Adrenal gland (tissue), 12 donors: ENCODE results near the gene SUCLG2. TPM values are rescaled to one million over a fixed set of nuclear protein-coding genes. Genes with fewer than 3 reads are reported as not detected.

Experiments used
- DNase-seq, 7 donors: peaks; one replicate each; pipeline ENCODE4 v3.0.0-alpha.2; 2019 to 2020
- H3K27ac ChIP-seq, 5 donors: fragments of 200-600 bp; sonication (generic) in 4 of 5; 1 replicate in 3 of 5; 2 replicates in 2 of 5; pipeline versions ENCODE4 v1.5.1 to v1.8.0; 2016 to 2020; ENCODE audit warnings: mild to moderate bottlenecking in 1 of 5
- H3K27me3 ChIP-seq: fragments of 200-600 bp; 2 replicates; pipeline ENCODE4 v1.8.0; 2021
- H3K36me3 ChIP-seq, 2 donors: fragments of 200-600 bp; replicated peaks in 1 of 2; 1 replicate in 1 of 2; 2 replicates in 1 of 2; pipeline versions ENCODE4 v1.5.1 to v1.8.0; 2018 to 2022
- H3K4me1 ChIP-seq, 2 donors: fragments of 200-600 bp; replicated peaks in 1 of 2; 1 replicate in 1 of 2; 2 replicates in 1 of 2; pipeline versions ENCODE4 v1.5.1 to v1.8.0; 2018 to 2021
- H3K4me3 ChIP-seq, 4 donors: fragments of 200-600 bp; sonication (generic) in 3 of 4; one replicate each; pipeline ENCODE4 v1.5.1; 2016 to 2018
- H3K9me3 ChIP-seq, 3 donors: fragments of 200-600 bp; sonication (generic) in 1 of 3; replicated peaks in 1 of 3; 1 replicate in 2 of 3; 2 replicates in 1 of 3; pipeline versions ENCODE4 v1.5.1 to v1.8.0; 2016 to 2021
- CTCF ChIP-seq, 6 experiments: fragments of 450-650 bp in 4 of 6; fragments of 200-600 bp in 2 of 6; sonication (generic) in 1 of 6; IDR thresholded peaks; 1 replicate in 5 of 6; 2 replicates in 1 of 6; pipeline versions ENCODE4 v1.5.1 to v1.8.0; 2016 to 2021; ENCODE audit warnings: antibody characterized with exemption in 6 of 6, mild to moderate bottlenecking in 2 of 6, moderate library complexity in 1 of 6
- POLR2A ChIP-seq, 2 donors: fragments of 450-650 bp; IDR thresholded peaks; one replicate each; pipeline ENCODE4 v1.6.1; 2017; ENCODE audit warnings: antibody characterized with exemption in 2 of 2, mild to moderate bottlenecking in 2 of 2, moderate library complexity in 1 of 2
- WGBS, 4 donors: extraction: QIAGEN DNeasy Blood & Tissue Kit in 2 of 4; methylation state at CpG; one replicate each; pipeline versions ENCODE4 v1.1.5 to v1.1.7; 2013 to 2017; 5-methylcytosine and 5-hydroxymethylcytosine counted together
- intact Hi-C, 2 donors: fragments of 100-400 bp; cut with DNase I; formaldehyde crosslinking; loops; one replicate each; pipeline versions ENCODE4 v1.14.1 to v1.15.0; 2022 to 2023
- polyA plus RNA-seq, 3 donors: library from polyadenylated mRNA; stranded (reverse); fragments of 200-250 nt in 2 of 3; fragments of 350-450 nt in 1 of 3; fragmentation: Illumina TruSeq in 1 of 3; extraction: RNeasy Lipid Tissue Mini Kit (QIAGEN cat#74804) in 1 of 3; gene quantifications; one replicate each; pipeline ENCODE4 v1.2.3, GENCODE V29; 2013 to 2014
- total RNA-seq, 9 donors: library from RNA; depleted of rRNA in 4 of 9; stranded (reverse); fragments of >200 nt in 4 of 9; fragments of 120-200 nt in 1 of 9; fragmentation: NEBNext Ultra II Directional in 1 of 9; extraction: Animal tissue kit (Norgen Biotek cat#: 25700) in 1 of 9; gene quantifications; one replicate each; pipeline versions ENCODE4 v1.1.0 to v1.2.4, GENCODE V29; 2013 to 2023
- donor health status: healthy with polysubstance abuse.
- donor health status: Bipolar disorder and iron deficiency.
- donor health status: DM: yes; HTN: yes; CAD: no.
- donor health status: DM: no; HTN: no; CAD: no.
- donor health status: DM: no; HTN: no; CAD: no.
- donor health status: DM: yes; HTN: yes; CAD: no.

The SUCLG2 gene
- total and polyA plus RNA-seq, 12 donors = 24.4 to 115 (median 69.6) TPM

GRCh38 chr3:67692621-67693020, 38.2 kb upstream of the SUCLG2 start:
- Histone ChIP-seq H3K27me3 (no peaks in the 10 kb centered on the region), H3K9me3 (no peaks in the 10 kb centered on the region), H3K4me1 (no peaks in the 10 kb centered on the region), H3K4me3 (no peak overlapping the region), H3K27ac (no peak overlapping the region), H3K36me3 (no peaks in the 10 kb centered on the region)
- no peak for DNase-seq
- intact Hi-C loops = no loop called here
- WGBS, 4 donors = 67 to 72% (median 69%) methylated on average over 4 of the region's 4 CpGs
- no peak for TF ChIP-seq CTCF (IDR thresholded peaks at IDR 0.05)
- no peak for TF ChIP-seq POLR2A (IDR thresholded peaks at IDR 0.05)

GRCh38 chr3:67691926-67692325, 37.5 kb upstream of the SUCLG2 start:
- no peaks in the 10 kb centered on the region for H3K4me1 ChIP-seq

GRCh38 chr3:67691207-67691606, 36.8 kb upstream of the SUCLG2 start:
- no peak overlapping the region for H3K4me3 ChIP-seq
- no peak overlapping the region for H3K27ac ChIP-seq
- H3K4me1 ChIP-seq = no peaks in the 10 kb centered on the region
- no peak for DNase-seq
- WGBS, 4 donors = 90 to 95% (median 93%) methylated on average over 1 of the region's 1 CpG
- H3K27me3 ChIP-seq = no peaks in the 10 kb centered on the region
- no peaks in the 10 kb centered on the region for H3K36me3 ChIP-seq
- no peaks in the 10 kb centered on the region for H3K9me3 ChIP-seq
- TF ChIP-seq CTCF (IDR thresholded peaks at IDR 0.05) = no peak
- TF ChIP-seq POLR2A (IDR thresholded peaks at IDR 0.05) = no peak
- intact Hi-C loops = no loop called here

More at GRCh38 chr3:67691926-67692325, 37.5 kb upstream of the SUCLG2 start:
- Histone ChIP-seq H3K27ac (no peak overlapping the region), H3K27me3 (no peaks in the 10 kb centered on the region), H3K36me3 (no peaks in the 10 kb centered on the region), H3K9me3 (no peaks in the 10 kb centered on the region), H3K4me3 (no peak overlapping the region)
- DNase-seq = no peak
- TF ChIP-seq CTCF (IDR thresholded peaks at IDR 0.05) (no peak), POLR2A (IDR thresholded peaks at IDR 0.05) (no peak)
- 82 to 97% (median 91%) methylated on average over 1 of the region's 1 CpG for WGBS, 4 donors
- intact Hi-C loops = no loop called here

GRCh38 chr3:67689806-67690205, 35.4 kb upstream of the SUCLG2 start:
- Histone ChIP-seq H3K9me3 (no peaks in the 10 kb centered on the region), H3K36me3 (no peaks in the 10 kb centered on the region), H3K4me1 (no peaks in the 10 kb centered on the region), H3K27me3 (no peaks in the 10 kb centered on the region), H3K4me3 (no peak overlapping the region), H3K27ac (no peak overlapping the region)
- 68 to 74% (median 73%) methylated on average over 1 of the region's 1 CpG for WGBS, 4 donors
- DNase-seq = no peak
- intact Hi-C loops = no loop called here
- TF ChIP-seq POLR2A (IDR thresholded peaks at IDR 0.05) (no peak), CTCF (IDR thresholded peaks at IDR 0.05) (no peak)
